ENCODE measurements around the gene MAMDC4. TPM values are rescaled to one million over a fixed set of nuclear protein-coding genes. Genes with fewer than 3 reads are reported as not detected.
"Not testable (repeated sequence)": the region's sequence is repeated elsewhere in the genome, so short reads cannot be mapped to it uniquely, and the experiment has no call there.

MAMDC4 gene
- total RNA-seq = 13.4 TPM
- long read RNA-seq, partial matches to known transcripts = 13 of 28 reads
- long read RNA-seq, other reads (novel, unspliced or antisense) = 15 of 28 reads

DNA sequence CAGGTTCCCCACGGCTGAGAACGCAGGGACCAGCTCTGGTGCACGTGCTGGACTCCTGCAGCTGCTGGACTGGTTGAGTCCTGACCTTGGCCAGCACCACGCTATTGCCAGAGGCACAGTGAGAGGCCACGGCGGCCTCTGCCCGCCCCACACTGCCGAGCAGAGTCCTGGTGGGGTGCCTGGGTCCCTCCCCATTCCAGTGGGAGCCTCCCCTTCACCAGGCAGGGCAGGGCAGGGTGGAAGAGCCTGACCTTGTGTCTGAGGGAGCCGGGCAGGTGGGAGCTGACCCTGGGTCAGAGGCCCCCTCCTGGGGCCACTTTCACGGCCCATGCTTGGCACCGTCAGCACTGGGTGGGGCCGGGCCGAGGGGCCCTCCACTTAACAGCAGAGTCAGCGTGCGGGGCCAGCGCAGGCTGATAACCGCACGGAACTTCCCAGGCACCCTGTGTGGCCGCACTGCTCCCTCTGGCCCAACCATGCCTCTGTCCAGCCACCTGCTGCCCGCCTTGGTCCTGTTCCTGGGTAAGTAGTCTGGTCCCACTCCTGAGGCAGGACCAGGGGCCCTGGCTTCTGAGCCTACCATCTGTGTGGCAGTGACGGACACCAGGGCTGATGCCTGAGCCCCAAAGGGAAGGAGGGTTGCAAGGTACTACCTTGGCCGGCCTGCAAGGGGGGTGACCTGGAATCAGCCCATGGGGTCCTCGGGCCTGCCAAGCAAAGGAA is at the start of gene MAMDC4:
MAMDC4 (plus strand) TSS at position 406 of the 723 bp plus-strand sequence; CDS start at position 477, 71 bp downstream.
- Histone ChIP-seq H3K4me1 (peaks cover 46% of the 10 kb centered on the region), H3K27ac (replicated peaks) (peak within 1 kb of the TSS; percentile 98), H3K36me3 (peaks cover 20% of the 10 kb centered on the region), H3K4me3 (peak within 1 kb of the TSS; percentile 89), H3K27me3 (ENCODE audit: low read depth) (peaks cover 3% of the 10 kb centered on the region), H3K9me3 (replicated peaks) (no peaks in the 10 kb centered on the region)
- TF ChIP-seq, protein P1, sequence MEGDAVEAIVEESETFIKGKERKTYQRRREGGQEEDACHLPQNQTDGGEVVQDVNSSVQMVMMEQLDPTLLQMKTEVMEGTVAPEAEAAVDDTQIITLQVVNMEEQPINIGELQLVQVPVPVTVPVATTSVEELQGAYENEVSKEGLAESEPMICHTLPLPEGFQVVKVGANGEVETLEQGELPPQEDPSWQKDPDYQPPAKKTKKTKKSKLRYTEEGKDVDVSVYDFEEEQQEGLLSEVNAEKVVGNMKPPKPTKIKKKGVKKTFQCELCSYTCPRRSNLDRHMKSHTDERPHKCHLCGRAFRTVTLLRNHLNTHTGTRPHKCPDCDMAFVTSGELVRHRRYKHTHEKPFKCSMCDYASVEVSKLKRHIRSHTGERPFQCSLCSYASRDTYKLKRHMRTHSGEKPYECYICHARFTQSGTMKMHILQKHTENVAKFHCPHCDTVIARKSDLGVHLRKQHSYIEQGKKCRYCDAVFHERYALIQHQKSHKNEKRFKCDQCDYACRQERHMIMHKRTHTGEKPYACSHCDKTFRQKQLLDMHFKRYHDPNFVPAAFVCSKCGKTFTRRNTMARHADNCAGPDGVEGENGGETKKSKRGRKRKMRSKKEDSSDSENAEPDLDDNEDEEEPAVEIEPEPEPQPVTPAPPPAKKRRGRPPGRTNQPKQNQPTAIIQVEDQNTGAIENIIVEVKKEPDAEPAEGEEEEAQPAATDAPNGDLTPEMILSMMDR (IDR thresholded peaks at IDR 0.05; ENCODE audit: borderline replicate concordance) = no peak
- DNase-seq = peak; percentile 38
- intact Hi-C loops (cut with micrococcal nuclease) = no loop called here

DNA sequence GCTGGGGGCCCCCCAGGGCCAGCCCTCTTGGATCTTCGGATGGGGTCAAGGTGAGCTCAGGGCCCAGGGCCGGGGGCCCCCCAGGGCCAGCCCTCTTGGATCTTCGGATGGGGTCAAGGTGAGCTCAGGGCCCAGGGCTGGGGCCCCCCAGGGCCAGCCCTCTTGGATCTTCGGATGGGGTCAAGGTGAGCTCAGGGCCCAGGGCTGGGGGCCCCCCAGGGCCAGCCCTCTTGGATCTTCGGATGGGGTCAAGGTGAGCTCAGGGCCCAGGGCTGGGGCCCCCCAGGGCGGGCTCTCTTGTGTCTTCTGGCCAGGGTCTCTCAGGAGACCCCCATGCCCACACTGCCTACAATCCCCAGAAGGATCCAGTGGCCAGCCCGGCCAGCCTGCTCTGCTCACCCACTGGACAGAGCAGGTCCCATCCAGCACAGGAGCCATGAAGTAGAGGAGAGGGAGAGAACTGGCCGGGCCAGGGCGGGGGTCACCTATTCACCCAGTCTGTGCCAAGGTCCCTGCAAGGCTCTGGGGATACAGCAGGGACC is 49.1 kb upstream of the MAMDC4 start:
- H3K36me3 ChIP-seq; H3K9me3 ChIP-seq (replicated peaks); intact Hi-C loops (cut with micrococcal nuclease); H3K4me3 ChIP-seq; DNase-seq; H3K27ac ChIP-seq (replicated peaks): not testable (repeated sequence)
- peaks cover 44% of the 10 kb centered on the region for H3K4me1 ChIP-seq
- H3K27me3 ChIP-seq (ENCODE audit: low read depth) = peaks cover 43% of the 10 kb centered on the region

DNA sequence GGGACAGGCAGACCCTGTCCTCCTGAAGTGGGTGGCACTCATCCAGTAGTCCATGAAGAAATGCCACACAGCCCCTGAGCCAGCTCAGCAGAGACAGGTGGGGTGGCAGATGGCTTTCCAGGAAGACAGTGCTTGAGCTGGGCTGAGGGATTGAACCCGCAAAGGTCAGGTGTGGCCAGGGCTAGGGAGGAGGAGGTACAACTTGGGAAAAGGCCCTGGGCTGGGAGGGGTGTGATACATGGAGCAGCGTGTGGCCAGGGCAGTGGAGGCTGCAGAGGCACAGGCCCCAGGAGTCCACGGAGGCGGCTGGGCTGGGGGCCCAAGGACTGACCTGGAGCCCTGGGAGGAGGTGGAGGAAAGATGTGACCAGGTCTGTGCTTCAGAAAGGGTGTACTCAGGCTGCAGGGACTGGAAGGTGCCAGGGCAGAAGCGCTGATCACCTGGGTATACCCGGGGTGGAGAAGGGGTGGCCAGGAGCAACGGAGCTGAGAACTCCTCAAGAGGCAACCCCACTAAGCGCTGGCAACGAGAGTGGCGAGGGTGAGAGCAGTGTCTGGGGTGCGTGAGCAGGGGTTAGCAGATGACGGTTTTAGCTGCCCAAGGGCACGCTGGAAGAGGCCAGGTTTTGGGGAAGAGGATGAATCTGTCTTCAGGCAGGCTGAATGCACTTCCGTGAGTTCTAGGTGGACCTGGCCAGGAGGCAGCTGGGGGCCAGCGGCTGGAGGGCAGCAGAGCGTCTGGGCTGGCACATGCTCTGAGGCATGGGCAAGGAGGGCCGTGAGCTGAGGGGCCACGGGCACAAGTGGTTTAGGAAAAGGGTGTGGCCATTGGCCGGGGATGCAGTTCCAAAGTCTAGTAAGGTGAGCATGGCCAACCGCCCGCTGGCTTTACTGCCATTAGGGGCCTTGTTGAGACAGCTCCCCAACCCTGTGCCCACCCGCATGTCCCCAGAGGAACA is 48.3 kb upstream of the MAMDC4 start:
- no peak overlapping the region for H3K4me3 ChIP-seq
- H3K27me3 ChIP-seq (ENCODE audit: low read depth) = peaks cover 36% of the 10 kb centered on the region
- TF ChIP-seq, protein P1 (IDR thresholded peaks at IDR 0.05; ENCODE audit: borderline replicate concordance) = no peak
- no peaks in the 10 kb centered on the region for H3K36me3 ChIP-seq
- no peak for DNase-seq
- intact Hi-C loops (cut with micrococcal nuclease) = no loop called here
- H3K27ac ChIP-seq (replicated peaks) = no peak overlapping the region
- peaks cover 52% of the 10 kb centered on the region for H3K4me1 ChIP-seq
- no peaks in the 10 kb centered on the region for H3K9me3 ChIP-seq (replicated peaks)

DNA sequence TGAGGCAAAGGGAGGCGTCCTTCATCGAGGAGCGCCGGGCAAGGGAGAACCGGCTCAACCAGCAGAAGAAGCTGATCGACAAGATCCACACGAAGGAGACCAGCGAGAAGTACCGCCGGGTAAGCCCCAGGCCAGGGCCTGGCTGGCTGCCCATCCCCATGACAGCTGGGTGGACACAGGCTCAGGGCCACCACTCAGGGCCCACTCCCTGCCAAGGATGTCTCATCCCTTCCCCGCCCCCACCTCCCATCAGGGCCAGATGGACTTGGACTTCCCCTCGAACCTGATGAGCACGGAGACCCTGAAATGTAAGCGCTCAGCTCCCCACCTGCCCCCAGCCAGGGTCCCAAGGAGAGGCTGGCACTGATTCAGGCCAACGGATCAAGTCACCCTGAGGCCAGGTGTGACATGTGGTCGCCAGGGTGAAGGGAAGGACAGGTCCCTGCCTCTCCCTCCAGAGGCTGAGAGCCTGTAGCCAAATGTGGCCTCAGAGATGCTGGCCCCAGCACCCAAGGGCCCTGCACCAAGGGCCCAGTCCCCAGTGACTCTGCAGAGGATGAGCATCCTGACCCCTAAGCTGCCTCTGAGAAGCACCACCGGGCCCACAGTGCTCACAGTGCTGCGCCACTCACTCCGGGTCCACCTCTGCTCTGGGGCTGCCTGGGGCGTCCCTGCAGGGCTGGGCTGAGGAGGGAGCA is 47.5 kb upstream of the MAMDC4 start:
- H3K27me3 ChIP-seq (ENCODE audit: low read depth) = peaks cover 27% of the 10 kb centered on the region
- H3K4me1 ChIP-seq = peaks cover 53% of the 10 kb centered on the region
- TF ChIP-seq, protein P1 (IDR thresholded peaks at IDR 0.05; ENCODE audit: borderline replicate concordance) = no peak
- no peaks in the 10 kb centered on the region for H3K9me3 ChIP-seq (replicated peaks)
- H3K27ac ChIP-seq (replicated peaks) = no peak overlapping the region
- no peaks in the 10 kb centered on the region for H3K36me3 ChIP-seq
- intact Hi-C loops (cut with micrococcal nuclease) = no loop called here
- no peak for DNase-seq
- H3K4me3 ChIP-seq = no peak overlapping the region

DNA sequence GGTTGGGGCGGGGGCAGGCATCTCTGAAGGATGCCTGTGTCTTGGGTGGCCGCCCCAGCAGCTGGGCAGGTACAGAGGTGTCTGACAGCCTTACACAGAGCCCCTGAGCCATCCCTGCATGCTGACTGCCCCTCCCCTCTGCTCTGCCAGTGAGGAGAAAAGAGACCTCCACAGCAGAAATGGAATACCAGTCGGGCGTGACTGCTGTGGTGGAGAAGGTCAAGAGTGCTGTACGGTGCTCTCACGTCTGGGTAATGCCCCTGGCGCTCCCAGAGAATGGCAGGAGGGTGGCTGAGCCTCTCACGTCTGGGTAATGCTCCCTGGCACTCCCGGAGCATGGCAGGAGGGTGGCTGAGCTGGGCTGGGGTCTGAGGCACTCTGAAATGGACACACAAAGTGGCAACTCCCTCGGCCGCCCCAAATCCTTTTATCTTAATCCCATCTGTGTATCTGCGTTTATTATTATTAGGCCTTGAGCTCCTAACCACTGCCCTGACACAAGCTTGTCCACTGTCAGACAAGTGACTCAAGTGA is 46.9 kb upstream of the MAMDC4 start:
- intact Hi-C loops (cut with micrococcal nuclease) = no loop called here
- Histone ChIP-seq H3K27me3 (ENCODE audit: low read depth) (peaks cover 22% of the 10 kb centered on the region), H3K4me1 (peaks cover 53% of the 10 kb centered on the region), H3K36me3 (no peaks in the 10 kb centered on the region), H3K27ac (replicated peaks) (no peak overlapping the region), H3K4me3 (no peak overlapping the region), H3K9me3 (replicated peaks) (no peaks in the 10 kb centered on the region)
- no peak for DNase-seq
- TF ChIP-seq, protein P1 (IDR thresholded peaks at IDR 0.05; ENCODE audit: borderline replicate concordance) = no peak
